GM19438 (cell line): ENCODE measurements around the gene OR2A42.
"Not testable (repeated sequence)": the region's sequence is repeated elsewhere in the genome, so short reads cannot be mapped to it uniquely, and the experiment has no call there.

ENCODE experiments used
- ATAC-seq: cut with Tn5 transposase; IDR thresholded peaks from one replicate; pipeline ENCODE4 v1.9.1; 2021; ENCODE audit warnings: low read depth; ENCODE audit not compliant: unreplicated experiment

The OR2A42 gene, protein sequence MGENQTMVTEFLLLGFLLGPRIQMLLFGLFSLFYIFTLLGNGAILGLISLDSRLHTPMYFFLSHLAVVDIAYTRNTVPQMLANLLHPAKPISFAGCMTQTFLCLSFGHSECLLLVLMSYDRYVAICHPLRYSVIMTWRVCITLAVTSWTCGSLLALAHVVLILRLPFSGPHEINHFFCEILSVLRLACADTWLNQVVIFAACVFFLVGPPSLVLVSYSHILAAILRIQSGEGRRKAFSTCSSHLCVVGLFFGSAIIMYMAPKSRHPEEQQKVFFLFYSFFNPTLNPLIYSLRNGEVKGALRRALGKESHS

DNA sequence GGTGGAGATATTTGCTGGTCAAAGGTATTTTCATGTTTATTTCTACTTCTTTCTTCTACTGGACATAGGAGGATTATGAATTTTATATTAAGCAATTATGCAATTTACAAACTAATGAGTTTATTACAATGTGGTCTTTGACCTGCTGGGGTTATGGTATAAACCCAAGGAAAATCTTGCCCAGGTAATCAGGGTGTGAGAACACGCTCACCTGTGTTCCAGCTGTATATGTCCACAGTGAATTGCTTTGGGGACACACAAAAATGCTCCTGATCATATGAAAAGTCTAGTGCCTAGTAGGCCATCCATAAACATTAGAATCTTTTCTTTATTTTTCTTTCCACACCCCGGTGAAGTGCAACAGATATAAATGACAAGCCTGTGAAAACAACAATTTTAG lies at the start of gene OR2A42:
OR2A42 (minus strand) TSS at position 241 of the 400 bp plus-strand sequence. CDS start 6,762 bp downstream, outside the sequence.
- ATAC-seq, result not testable (repeated sequence)

GRCh38 chr7:144287171-144287784 lies 47.9 kb upstream of the OR2A42 start:
- not testable (repeated sequence) for ATAC-seq

- ATAC-seq, result not testable (repeated sequence)
Measured at GRCh38 chr7:144283716-144284115, 44.3 kb upstream of the OR2A42 start.

- ATAC-seq, result not testable (repeated sequence)
Measured at GRCh38 chr7:144282490-144282889, 43.1 kb upstream of the OR2A42 start.

DNA sequence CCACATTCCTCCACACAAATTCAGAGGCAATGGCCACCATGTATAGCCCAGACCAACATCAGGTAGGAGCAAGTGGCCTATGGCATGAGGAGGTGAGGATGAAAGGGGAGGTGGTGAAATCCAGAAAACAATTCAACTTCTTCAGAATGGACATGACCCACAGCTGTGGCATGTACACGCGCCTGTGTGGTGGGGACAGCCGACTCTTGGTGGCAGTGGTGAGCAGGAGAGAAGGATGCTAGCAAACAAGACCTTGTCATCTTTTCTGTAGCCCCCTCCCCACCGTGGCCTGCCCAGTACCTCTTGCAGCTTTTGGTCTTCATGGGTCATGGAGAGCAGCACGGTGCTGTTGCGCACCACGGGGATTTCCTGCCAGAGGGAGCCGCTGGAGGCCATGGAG lies 42.6 kb upstream of the OR2A42 start:
- not testable (repeated sequence) for ATAC-seq

DNA sequence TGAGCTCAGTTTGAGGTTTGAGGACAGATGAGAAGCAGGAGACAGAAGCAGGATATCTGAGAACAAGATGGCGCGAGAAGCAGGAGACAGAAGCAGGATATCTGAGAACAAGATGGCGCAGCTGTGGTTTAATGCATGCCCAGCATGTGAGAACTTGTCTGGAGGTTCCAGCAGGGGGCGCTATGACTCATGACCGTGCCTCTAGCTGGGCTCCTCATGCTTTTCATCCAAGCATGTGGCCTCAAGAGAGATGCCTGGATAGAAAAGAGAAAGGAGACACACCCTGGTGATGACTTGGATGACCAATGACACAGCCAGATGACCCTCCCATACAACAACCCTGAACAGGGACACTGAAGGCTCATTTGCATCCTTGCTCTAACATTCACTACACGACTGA lies 40.6 kb upstream of the OR2A42 start:
- not testable (repeated sequence) for ATAC-seq

DNA sequence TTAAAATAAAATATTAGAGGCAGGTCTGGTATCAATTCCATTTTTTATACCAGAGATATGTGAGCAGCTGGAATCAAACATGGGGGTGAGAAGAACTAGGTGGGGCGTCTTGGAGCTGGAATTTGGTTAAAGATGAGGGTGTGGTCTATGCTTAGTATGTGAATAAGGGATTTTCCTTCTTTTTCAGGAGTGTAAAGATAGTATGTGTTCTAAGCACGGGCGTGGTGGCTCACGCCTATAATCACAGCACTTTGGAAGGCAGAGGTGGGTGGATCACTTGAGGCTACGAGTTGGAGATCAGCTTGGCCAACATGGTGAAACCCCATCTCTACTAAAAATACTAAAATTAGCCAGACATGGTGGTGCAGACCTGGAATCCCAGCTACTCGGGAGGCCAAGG lies 35.9 kb upstream of the OR2A42 start:
- ATAC-seq, result not testable (repeated sequence)

DNA sequence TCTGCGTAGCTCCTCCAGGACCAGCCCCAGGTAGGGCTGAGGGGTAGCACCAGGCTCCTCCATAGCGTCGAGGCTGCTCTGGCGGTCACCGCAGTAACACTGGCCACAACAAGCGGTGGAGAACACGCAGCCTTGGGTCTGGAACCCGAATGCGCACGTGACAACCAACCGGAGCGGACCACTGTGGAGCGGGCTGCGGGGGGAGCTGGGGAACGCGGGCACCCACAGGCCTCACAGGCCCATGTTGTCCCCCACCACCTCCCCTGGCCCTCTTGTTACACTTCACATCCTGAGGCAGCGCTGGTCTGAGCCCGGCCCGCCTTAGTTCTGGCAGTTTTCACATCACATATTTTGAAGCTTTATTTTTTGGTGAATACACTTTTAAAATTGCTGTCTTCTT lies 29.8 kb upstream of the OR2A42 start, which contains the start of gene CTAGE8:
CTAGE8 (minus strand) TSS at position 101 of the 400 bp plus-strand sequence; CDS start at position 63, 38 bp downstream.
- ATAC-seq, result not testable (repeated sequence)

DNA sequence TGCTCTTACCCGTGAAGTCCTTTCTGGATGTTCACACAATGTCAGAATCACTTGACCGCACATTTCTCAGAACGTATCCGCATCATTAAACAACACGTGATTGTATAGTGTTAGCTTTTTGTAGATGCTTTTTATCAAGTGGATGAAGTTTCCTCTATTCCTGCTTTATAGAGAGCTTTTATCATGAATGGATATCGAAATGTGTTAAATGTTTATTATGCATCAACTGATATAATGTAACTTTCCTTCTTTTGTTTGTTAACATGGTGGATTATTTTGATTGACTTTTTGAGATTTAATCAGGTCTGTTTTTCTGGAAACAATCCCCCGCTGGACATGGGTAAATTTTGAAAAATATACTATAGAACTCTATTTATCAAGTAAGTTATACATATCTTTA lies 25.3 kb upstream of the OR2A42 start, which contains the start of gene OR2A7:
OR2A7 (minus strand) TSS at position 101 of the 400 bp plus-strand sequence. CDS start 5,164 bp downstream, outside the sequence.
- not testable (repeated sequence) for ATAC-seq

- not testable (repeated sequence) for ATAC-seq
Measured at GRCh38 chr7:144262128-144262527, 22.7 kb upstream of the OR2A42 start.

GRCh38 chr7:144259067-144259466 lies 19.7 kb upstream of the OR2A42 start:
- not testable (repeated sequence) for ATAC-seq

DNA sequence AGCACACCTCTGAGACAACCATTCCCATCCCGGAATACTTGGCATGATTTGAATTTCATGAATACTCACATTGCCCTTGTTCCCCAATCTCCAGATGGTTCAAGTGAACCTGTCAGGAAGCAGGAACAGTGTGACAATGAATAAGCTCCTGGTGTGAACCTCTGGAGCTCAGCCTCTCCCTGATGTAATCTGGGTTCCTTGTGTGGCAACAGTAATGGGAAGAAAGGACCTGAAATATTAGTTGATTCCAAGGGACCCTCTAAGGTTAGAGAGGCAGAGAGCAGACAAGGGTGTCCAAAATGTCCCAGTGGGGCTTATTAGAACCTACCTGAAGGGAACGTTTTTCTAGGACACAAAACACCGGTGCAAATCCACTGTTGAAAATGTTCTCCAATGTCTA lies 16.7 kb upstream of the OR2A42 start:
- no peak for ATAC-seq

GRCh38 chr7:144255471-144255897 lies 16.1 kb upstream of the OR2A42 start:
- ATAC-seq, result no peak

DNA sequence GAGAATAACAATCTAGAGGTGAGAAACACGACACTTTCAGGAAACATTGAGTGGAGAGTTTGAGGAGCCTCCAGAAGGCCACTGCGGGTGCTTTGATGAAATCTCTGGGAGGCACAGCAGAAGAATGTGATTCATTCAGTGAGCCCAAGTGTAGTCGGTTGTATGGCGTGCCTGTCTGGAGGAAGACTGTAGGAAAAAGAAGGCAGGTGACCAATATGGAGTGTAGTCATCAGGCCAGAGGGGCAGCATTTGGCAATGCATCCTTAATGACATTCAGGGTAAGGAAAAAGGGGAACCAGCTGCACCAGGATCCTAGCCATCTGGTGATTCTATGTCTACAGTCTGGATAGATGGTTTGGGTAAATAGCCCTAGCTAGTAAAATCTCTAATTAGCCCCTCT lies 12.9 kb upstream of the OR2A42 start:
- ATAC-seq, result not testable (repeated sequence)

- not testable (repeated sequence) for ATAC-seq
Measured at GRCh38 chr7:144247674-144248330, 8.4 kb upstream of the OR2A42 start.

DNA sequence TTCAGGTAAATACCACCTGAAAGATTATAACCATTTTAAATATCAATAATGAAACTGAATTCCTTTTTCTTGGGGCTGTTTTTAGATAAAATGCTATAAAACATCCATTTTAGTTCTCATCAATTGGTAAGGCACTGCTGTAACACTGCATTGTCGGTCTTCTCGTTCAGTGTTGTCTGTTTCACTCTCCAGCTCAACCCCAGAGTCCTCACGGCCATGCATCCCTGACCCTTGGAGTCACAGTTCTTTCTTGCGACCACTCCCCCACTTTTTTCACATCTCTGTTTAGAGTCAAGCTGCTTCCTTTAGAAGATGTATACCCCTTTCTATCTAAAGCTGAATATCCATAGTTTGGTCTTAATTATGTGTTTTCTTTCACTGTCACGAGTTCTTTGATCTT lies 7.6 kb upstream of the OR2A42 start:
- not testable (repeated sequence) for ATAC-seq

- ATAC-seq, result not testable (repeated sequence)
Measured at GRCh38 chr7:144245372-144245771, 6.0 kb upstream of the OR2A42 start.

DNA sequence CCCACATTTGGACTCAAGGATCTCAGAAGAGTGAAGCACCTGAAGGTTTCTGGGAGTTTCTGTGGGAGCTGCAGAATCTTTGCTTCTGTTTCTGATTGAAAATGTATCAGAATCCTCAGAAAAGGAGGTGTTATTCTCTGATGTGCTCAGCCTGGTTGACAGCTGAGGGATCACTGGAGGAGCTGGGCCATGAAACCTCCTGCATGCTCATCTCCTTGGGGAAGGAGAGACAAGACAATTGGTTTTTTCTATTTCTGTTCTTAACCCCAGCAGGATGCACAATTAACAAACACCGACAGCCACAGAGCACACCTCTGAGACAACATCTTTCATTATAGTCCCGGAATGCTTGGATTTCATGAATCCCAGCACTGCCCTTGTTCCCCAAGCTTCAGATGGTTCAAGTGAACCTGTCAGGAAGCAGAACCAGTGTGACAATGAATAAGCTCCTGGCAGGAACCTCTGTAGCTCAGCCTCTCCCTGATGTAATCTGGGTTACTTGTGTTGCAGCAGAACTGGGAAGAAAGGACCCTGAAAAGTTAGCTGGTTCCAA lies 799 bp downstream of the OR2A42 start:
- not testable (repeated sequence) for ATAC-seq

DNA sequence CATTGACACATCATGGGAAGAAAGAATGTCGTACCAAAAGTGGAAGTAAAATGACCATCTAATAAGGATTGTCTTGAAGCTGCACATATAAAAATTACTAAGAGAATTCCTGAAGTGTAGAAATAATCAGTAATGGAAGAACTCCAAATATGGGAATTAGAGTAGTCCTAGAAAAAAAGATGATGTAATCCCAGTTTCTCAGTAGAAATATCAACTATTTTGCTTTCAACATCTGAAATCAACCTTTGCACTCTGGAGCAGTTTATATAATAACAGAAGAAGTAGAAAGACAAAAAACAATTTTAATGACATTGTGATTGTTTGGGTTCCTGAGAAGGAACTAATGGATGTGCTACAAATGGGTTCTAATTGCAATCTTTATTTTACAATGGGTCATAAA lies 6.4 kb downstream of the OR2A42 start:
- not testable (repeated sequence) for ATAC-seq

GRCh38 chr7:144231027-144231426 lies 8.4 kb downstream of the OR2A42 start:
- not testable (repeated sequence) for ATAC-seq

DNA sequence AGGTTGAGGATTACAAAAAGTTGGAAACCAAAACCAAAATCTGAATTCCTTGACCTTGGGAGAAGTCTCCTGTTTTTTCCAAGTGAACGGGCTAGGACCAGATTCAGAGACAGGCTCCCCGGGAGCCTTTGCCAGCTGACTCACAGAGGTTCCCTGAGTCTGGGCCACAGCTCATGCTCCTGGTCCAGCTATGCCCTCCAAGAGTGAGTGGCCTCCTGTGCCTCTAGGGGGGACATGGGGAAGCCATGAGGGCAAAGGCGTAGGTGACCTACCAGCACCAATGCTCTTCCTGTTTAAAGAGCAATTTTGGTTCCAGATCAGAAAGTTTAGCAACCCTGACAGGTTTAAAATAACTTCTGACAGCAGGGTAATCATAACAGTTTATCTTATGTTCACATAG lies 10.6 kb downstream of the OR2A42 start:
- ATAC-seq, result not testable (repeated sequence)
